OCI-LY7 (cell line): ENCODE measurements around the gene LMBRD2. TPM values are rescaled to one million over a fixed set of nuclear protein-coding genes. Genes with fewer than 3 reads are reported as not detected.

Experiments
- Bru-seq: library from RNA; stranded (reverse); fragments of 400-500 nt; gene quantifications from one replicate; lab custom pipeline; 2021; lab: Mats Ljungman, UMichigan
- BruChase-seq, 2 experiments: library from RNA; stranded (reverse); fragments of 400-500 nt; gene quantifications; one replicate each; lab custom pipeline; 2021; lab: Mats Ljungman, UMichigan
- BruUV-seq: library from RNA; stranded (reverse); fragments of 400-500 nt; replicated peaks from 2 replicates; lab custom pipeline; 2021; lab: Mats Ljungman, UMichigan
- CTCF ChIA-PET: fragments of 300-600 bp; sonication (Branson Sonifier 250); formaldehyde crosslinking; loops from one replicate; lab custom pipeline; 2022; ENCODE audit warnings: antibody characterized with exemption; ENCODE audit not compliant: unreplicated experiment; lab: Charles Lee
- POLR2A ChIA-PET: fragments of 300-600 bp; sonication (Branson Sonifier 250); formaldehyde crosslinking; loops from one replicate; lab custom pipeline; 2022; ENCODE audit warnings: antibody characterized with exemption; lab: Charles Lee
- DNase-seq: peaks from one replicate; pipeline ENCODE4 v3.0.0-alpha.2; 2015; ENCODE audit warnings: low spot score
- H2AFZ ChIP-seq: fragments of 200-600 bp; sonication (generic), shearing (Covaris generic); 2 replicates; pipeline ENCODE4 v1.6.1; 2014; ENCODE audit warnings: mild to moderate bottlenecking, antibody characterized with exemption, low read length, moderate library complexity
- H3K27ac ChIP-seq: fragments of 200-600 bp; sonication (generic); 2 replicates; pipeline ENCODE4 v1.5.1; 2014; ENCODE audit warnings: mixed run types, low read depth, mild to moderate bottlenecking, moderate library complexity, low read length, inconsistent platforms; ENCODE audit not compliant: poor library complexity, severe bottlenecking
- H3K36me3 ChIP-seq: fragments of 200-600 bp; sonication (generic); 2 replicates; pipeline ENCODE4 v1.6.1; 2014; ENCODE audit warnings: mild to moderate bottlenecking, antibody characterized with exemption, low read length, moderate library complexity, mixed read lengths; ENCODE audit not compliant: insufficient read depth
- H3K4me1 ChIP-seq: fragments of 200-600 bp; sonication (generic); 2 replicates; pipeline ENCODE4 v1.5.1; 2014; ENCODE audit warnings: mild to moderate bottlenecking, low read length; ENCODE audit not compliant: insufficient read depth, poor library complexity, severe bottlenecking
- H3K4me2 ChIP-seq: fragments of 200-600 bp; sonication (generic); 2 replicates; pipeline ENCODE4 v1.6.1; 2014; ENCODE audit warnings: mild to moderate bottlenecking, low read length
- H3K4me3 ChIP-seq: fragments of 200-600 bp; sonication (generic); 2 replicates; pipeline ENCODE4 v1.5.1; 2014; ENCODE audit warnings: mild to moderate bottlenecking, low read depth, low read length; ENCODE audit not compliant: poor library complexity, severe bottlenecking
- H3K79me2 ChIP-seq: fragments of 200-600 bp; sonication (generic); 2 replicates; pipeline ENCODE4 v1.6.1; 2016; ENCODE audit warnings: low read depth, mild to moderate bottlenecking, low read length, moderate library complexity, mixed read lengths; ENCODE audit not compliant: insufficient read depth
- H3K9me2 ChIP-seq: fragments of 200-600 bp; sonication (generic); 2 replicates; pipeline ENCODE4 v1.6.1; 2016; ENCODE audit warnings: mild to moderate bottlenecking, low read length, mixed read lengths; ENCODE audit not compliant: insufficient read depth
- H3K9me3 ChIP-seq: fragments of 200-600 bp; sonication (generic); 2 replicates; pipeline ENCODE4 v1.6.1; 2014; ENCODE audit warnings: mild to moderate bottlenecking, mixed run types, low read length, mixed read lengths
- H4K20me1 ChIP-seq: fragments of 200-600 bp; sonication (generic); 2 replicates; pipeline ENCODE4 v1.6.1; 2014; ENCODE audit warnings: mild to moderate bottlenecking, antibody characterized with exemption, low read length, moderate library complexity, mixed read lengths; ENCODE audit not compliant: insufficient read depth
- EZH2phosphoT487 ChIP-seq: fragments of 200-600 bp; sonication (generic); IDR thresholded peaks from 2 replicates; pipeline ENCODE4 v1.6.1; 2018; ENCODE audit warnings: low read depth, borderline replicate concordance, mild to moderate bottlenecking, mixed run types, antibody characterized with exemption, low read length, moderate library complexity, mixed read lengths
- intact Hi-C: fragments of 100-400 bp; cut with micrococcal nuclease; formaldehyde crosslinking; loops from one replicate; pipeline ENCODE4 v1.10.0; 2022; ENCODE audit not compliant: unreplicated experiment
- long read RNA-seq: library from polyadenylated mRNA; stranded (forward); transcript quantifications from one replicate; pipeline ENCODE4 v2.0.0, GENCODE V29; 2022
- total RNA-seq, 2 experiments: library from RNA; depleted of rRNA in 1 of 2; stranded (reverse); fragments of >200 nt in 1 of 2; shearing (Covaris generic) in 1 of 2; gene quantifications; 2 replicates each; pipeline ENCODE4 v1.2.3, GENCODE V29; 2014 to 2022
- TF ChIP-seq, protein P1 (sequence below): fragments of 200-600 bp; sonication (generic); conservative IDR thresholded peaks from 2 replicates; pipeline ENCODE4 v1.5.1; 2014; ENCODE audit warnings: mild to moderate bottlenecking, antibody characterized with exemption, low read length, moderate library complexity, mixed read lengths

The LMBRD2 gene
- total RNA-seq (2014; rRNA removed; shearing (Covaris generic)) (9.1 and 32.0 TPM in 2 replicates), total RNA-seq (2022) (18.3 and 23.2 TPM in 2 replicates), Bru-seq, nascent RNA (percentile 74 among the genes with signal in this experiment), BruChase-seq, experiment 1, labeled RNA remaining after a 6-hour chase (percentile 69 among the genes with signal in this experiment), BruChase-seq, experiment 2, labeled RNA remaining after a 2-hour chase (percentile 78 among the genes with signal in this experiment)
- long read RNA-seq, full-length matches to known transcripts = 14 of 40 reads
- long read RNA-seq, partial matches to known transcripts = 14 of 40 reads
- long read RNA-seq, other reads (novel, unspliced or antisense) = 12 of 40 reads

DNA sequence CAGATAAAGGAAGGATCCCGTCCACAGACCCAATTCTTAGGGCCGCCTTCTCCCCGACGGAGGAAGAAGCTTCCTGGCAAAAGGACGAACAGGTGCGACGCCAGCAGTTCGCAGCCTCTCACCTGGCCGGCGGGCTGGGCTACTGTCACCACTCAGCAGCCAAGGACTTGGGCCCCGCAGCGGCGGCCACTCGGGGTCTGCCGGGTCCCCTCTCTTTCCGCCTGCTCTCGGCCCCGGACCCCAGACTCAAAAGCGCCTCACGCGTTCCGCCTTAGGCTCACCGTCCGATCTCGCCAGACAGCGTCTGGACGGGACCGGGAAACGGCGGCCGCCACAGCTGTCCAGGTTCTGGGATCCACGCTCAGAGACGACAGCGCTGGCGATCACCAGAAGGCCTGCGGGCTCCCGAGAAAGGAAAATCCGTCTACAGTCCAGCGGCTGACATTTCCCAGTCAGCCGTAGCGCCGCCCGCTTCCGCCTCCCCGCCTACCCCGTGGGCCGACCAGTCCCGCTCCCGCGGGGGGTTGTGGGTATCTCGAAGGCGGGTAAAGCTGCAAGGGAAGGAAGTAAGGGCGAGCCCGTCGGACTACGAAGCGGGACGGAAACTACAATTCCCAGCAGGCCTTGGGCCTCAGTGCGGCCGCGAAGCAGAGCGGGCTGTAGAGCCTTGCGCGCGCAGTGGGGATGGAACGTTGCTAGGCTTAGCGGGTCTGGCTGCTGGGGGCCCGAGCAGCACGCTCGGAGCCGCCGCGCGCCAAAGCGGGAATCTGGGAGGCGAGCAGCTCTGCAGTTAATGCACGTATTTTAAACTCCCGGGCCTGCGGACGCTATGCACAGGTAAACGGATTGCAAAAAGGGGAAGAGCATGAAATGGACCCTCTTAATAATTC is at the start of gene LMBRD2, which contains the start of gene SKP2:
LMBRD2 (minus strand) TSS at position 454 of the 890 bp plus-strand sequence. CDS start 8,538 bp downstream, outside the sequence.
SKP2 (plus strand) TSS at position 678 of the 890 bp plus-strand sequence; CDS start at position 830, 152 bp downstream.
- no peaks in the 10 kb centered on the region for H3K9me2 ChIP-seq
- no TSS peak for BruUV-seq
- peak within 1 kb of the TSS; percentile 85 for H3K4me3 ChIP-seq
- peaks cover 85% of the 10 kb centered on the region for H3K79me2 ChIP-seq
- ChIA-PET CTCF (interaction anchor here (0.7 kb wide), 1 partner anchor 91 kb away, joined by 3 read pairs; no protein-coding TSS in a partner anchor), POLR2A (interaction anchor here (0.8 to 3.2 kb wide), 13 partner anchors 9 to 569 kb away, joined by 3 to 17 read pairs (median 4); no protein-coding TSS in a partner anchor)
- peak within 1 kb of the TSS; percentile 81 for H3K4me2 ChIP-seq
- peak; percentile 98 for DNase-seq
- H2AFZ ChIP-seq = peak within 1 kb of the TSS; percentile 80
- intact Hi-C loops = loop anchor here (1.0 to 5.0 kb wide), 3 partner anchors 89 to 1234 kb away; partner anchors contain the start of genes BRIX1 and RAD1
- H3K4me1 ChIP-seq = peaks cover 23% of the 10 kb centered on the region
- TF ChIP-seq, protein P1, sequence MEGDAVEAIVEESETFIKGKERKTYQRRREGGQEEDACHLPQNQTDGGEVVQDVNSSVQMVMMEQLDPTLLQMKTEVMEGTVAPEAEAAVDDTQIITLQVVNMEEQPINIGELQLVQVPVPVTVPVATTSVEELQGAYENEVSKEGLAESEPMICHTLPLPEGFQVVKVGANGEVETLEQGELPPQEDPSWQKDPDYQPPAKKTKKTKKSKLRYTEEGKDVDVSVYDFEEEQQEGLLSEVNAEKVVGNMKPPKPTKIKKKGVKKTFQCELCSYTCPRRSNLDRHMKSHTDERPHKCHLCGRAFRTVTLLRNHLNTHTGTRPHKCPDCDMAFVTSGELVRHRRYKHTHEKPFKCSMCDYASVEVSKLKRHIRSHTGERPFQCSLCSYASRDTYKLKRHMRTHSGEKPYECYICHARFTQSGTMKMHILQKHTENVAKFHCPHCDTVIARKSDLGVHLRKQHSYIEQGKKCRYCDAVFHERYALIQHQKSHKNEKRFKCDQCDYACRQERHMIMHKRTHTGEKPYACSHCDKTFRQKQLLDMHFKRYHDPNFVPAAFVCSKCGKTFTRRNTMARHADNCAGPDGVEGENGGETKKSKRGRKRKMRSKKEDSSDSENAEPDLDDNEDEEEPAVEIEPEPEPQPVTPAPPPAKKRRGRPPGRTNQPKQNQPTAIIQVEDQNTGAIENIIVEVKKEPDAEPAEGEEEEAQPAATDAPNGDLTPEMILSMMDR = no peak
- TF ChIP-seq EZH2phosphoT487 = no peak
- no peaks in the 10 kb centered on the region for H3K9me3 ChIP-seq
- peak within 1 kb of the TSS; percentile 64 for H3K27ac ChIP-seq
- H4K20me1 ChIP-seq = no peaks in the 10 kb centered on the region
- peaks cover 39% of the 10 kb centered on the region for H3K36me3 ChIP-seq

DNA sequence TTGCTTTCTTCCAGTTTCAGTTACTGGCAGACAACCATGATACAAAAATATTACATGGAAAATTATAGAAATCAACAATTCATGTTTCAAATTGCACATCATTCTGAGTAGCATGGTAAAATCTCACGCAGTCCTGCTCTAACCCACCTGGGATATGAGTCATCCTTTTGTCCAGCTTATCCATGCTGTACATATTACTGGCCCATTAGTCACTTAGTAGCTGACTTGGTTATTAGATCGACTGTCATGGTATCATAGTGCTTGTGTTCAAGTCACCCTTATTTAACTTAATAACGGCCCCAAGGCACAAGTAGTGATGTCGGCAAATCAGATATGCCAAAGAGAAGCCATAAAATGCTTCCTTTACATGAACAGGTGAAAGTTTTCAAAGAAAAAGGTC is 48.8 kb upstream of the LMBRD2 start:
- H3K27ac ChIP-seq = no peak overlapping the region
- BruUV-seq = no TSS peak
- no peak for TF ChIP-seq EZH2phosphoT487
- TF ChIP-seq, protein P1 = no peak
- no peak overlapping the region for H3K4me2 ChIP-seq
- H3K4me1 ChIP-seq = no peaks in the 10 kb centered on the region
- no peak for DNase-seq
- H3K79me2 ChIP-seq = no peaks in the 10 kb centered on the region
- H3K36me3 ChIP-seq = peaks cover 49% of the 10 kb centered on the region
- ChIA-PET CTCF (no interaction called here), POLR2A (interaction anchor here (1.1 to 1.4 kb wide), 3 partner anchors 17 to 50 kb away, joined by 3 to 5 read pairs (median 3); partner anchors contain the start of genes LMBRD2 and SKP2)
- no peak overlapping the region for H2AFZ ChIP-seq
- no peaks in the 10 kb centered on the region for H4K20me1 ChIP-seq
- intact Hi-C loops = no loop called here
- no peaks in the 10 kb centered on the region for H3K9me2 ChIP-seq
- no peaks in the 10 kb centered on the region for H3K9me3 ChIP-seq
- no peak overlapping the region for H3K4me3 ChIP-seq
